Measurements from ENCODE around the gene SEC14L5. TPM values are rescaled to one million over a fixed set of nuclear protein-coding genes. Genes with fewer than 3 reads are reported as not detected.
"Not testable (repeated sequence)": the region's sequence is repeated elsewhere in the genome, so short reads cannot be mapped to it uniquely, and the experiment has no call there.

Gene SEC14L5
- total RNA-seq, 1 experiment from 2014 or later, result not detected

- H3K36me3 ChIP-seq (ENCODE audit: insufficient read depth, low read length); H2AFZ ChIP-seq (ENCODE audit: low read length); H3K9me3 ChIP-seq (ENCODE audit: low read length); H3K27me3 ChIP-seq (ENCODE audit: low read length); H3K4me1 ChIP-seq (ENCODE audit: low read length); H3K79me2 ChIP-seq (ENCODE audit: low read length); DNase-seq; H3K4me2 ChIP-seq (ENCODE audit: low read depth, low read length, poor library complexity, severe bottlenecking); H3K9ac ChIP-seq (ENCODE audit: low read length); H3K27ac ChIP-seq (ENCODE audit: low read length); H3K4me3 ChIP-seq (ENCODE audit: low read length); H3K9me2 ChIP-seq (replicated peaks; ENCODE audit: insufficient read depth, low read length); H4K20me1 ChIP-seq (ENCODE audit: insufficient read depth, low read depth, low read length): not testable (repeated sequence)
Observed at GRCh38 chr16:4951583-4951982, 6.5 kb upstream of the SEC14L5 start.

GRCh38 chr16:4954714-4955113, 3.4 kb upstream of the SEC14L5 start:
- no peaks in the 10 kb centered on the region for H3K36me3 ChIP-seq (ENCODE audit: insufficient read depth, low read length)
- H4K20me1 ChIP-seq (ENCODE audit: insufficient read depth, low read depth, low read length), result no peaks in the 10 kb centered on the region
- no peak overlapping the region for H3K9ac ChIP-seq (ENCODE audit: low read length)
- no peaks in the 10 kb centered on the region for H3K27me3 ChIP-seq (ENCODE audit: low read length)
- H3K27ac ChIP-seq (ENCODE audit: low read length), result no peak overlapping the region
- H3K4me3 ChIP-seq (ENCODE audit: low read length), result no peak overlapping the region
- no peaks in the 10 kb centered on the region for H3K4me1 ChIP-seq (ENCODE audit: low read length)
- no peaks in the 10 kb centered on the region for H3K79me2 ChIP-seq (ENCODE audit: low read length)
- no peak overlapping the region for H3K4me2 ChIP-seq (ENCODE audit: low read depth, low read length, poor library complexity, severe bottlenecking)
- H3K9me3 ChIP-seq (ENCODE audit: low read length), result no peaks in the 10 kb centered on the region
- no peak overlapping the region for H2AFZ ChIP-seq (ENCODE audit: low read length)
- H3K9me2 ChIP-seq (replicated peaks; ENCODE audit: insufficient read depth, low read length), result no peaks in the 10 kb centered on the region
- no peak for DNase-seq

- no peak overlapping the region for H2AFZ ChIP-seq (ENCODE audit: low read length)
- H3K9ac ChIP-seq (ENCODE audit: low read length), result no peak overlapping the region
- no peaks in the 10 kb centered on the region for H4K20me1 ChIP-seq (ENCODE audit: insufficient read depth, low read depth, low read length)
- no peaks in the 10 kb centered on the region for H3K9me2 ChIP-seq (replicated peaks; ENCODE audit: insufficient read depth, low read length)
- H3K4me2 ChIP-seq (ENCODE audit: low read depth, low read length, poor library complexity, severe bottlenecking), result no peak overlapping the region
- no peaks in the 10 kb centered on the region for H3K36me3 ChIP-seq (ENCODE audit: insufficient read depth, low read length)
- no peaks in the 10 kb centered on the region for H3K27me3 ChIP-seq (ENCODE audit: low read length)
- no peaks in the 10 kb centered on the region for H3K4me1 ChIP-seq (ENCODE audit: low read length)
- H3K79me2 ChIP-seq (ENCODE audit: low read length), result no peaks in the 10 kb centered on the region
- H3K9me3 ChIP-seq (ENCODE audit: low read length), result no peaks in the 10 kb centered on the region
- H3K4me3 ChIP-seq (ENCODE audit: low read length), result no peak overlapping the region
- H3K27ac ChIP-seq (ENCODE audit: low read length), result no peak overlapping the region
- DNase-seq, result no peak
Observed at GRCh38 chr16:4957420-4957719, 760 bp upstream of the SEC14L5 start.

- Histone ChIP-seq H3K4me3 (ENCODE audit: low read length) (no peak overlapping the region), H3K9ac (ENCODE audit: low read length) (no peak overlapping the region), H2AFZ (ENCODE audit: low read length) (no peak overlapping the region), H3K79me2 (ENCODE audit: low read length) (no peaks in the 10 kb centered on the region), H3K27ac (ENCODE audit: low read length) (no peak overlapping the region), H3K4me1 (ENCODE audit: low read length) (no peaks in the 10 kb centered on the region), H3K9me3 (ENCODE audit: low read length) (no peaks in the 10 kb centered on the region), H3K36me3 (ENCODE audit: insufficient read depth, low read length) (no peaks in the 10 kb centered on the region), H3K9me2 (replicated peaks; ENCODE audit: insufficient read depth, low read length) (no peaks in the 10 kb centered on the region), H3K27me3 (ENCODE audit: low read length) (no peaks in the 10 kb centered on the region), H3K4me2 (ENCODE audit: low read depth, low read length, poor library complexity, severe bottlenecking) (no peak overlapping the region), H4K20me1 (ENCODE audit: insufficient read depth, low read depth, low read length) (no peaks in the 10 kb centered on the region)
- DNase-seq, result no peak
Observed at GRCh38 chr16:4958510-4959438, 644 bp downstream of the SEC14L5 start.

GRCh38 chr16:4960579-4960978, 2.4 kb downstream of the SEC14L5 start:
- no peaks in the 10 kb centered on the region for H3K27me3 ChIP-seq (ENCODE audit: low read length)
- H2AFZ ChIP-seq (ENCODE audit: low read length), result no peak overlapping the region
- no peak overlapping the region for H3K4me2 ChIP-seq (ENCODE audit: low read depth, low read length, poor library complexity, severe bottlenecking)
- no peak overlapping the region for H3K9ac ChIP-seq (ENCODE audit: low read length)
- no peak overlapping the region for H3K4me3 ChIP-seq (ENCODE audit: low read length)
- no peaks in the 10 kb centered on the region for H3K9me3 ChIP-seq (ENCODE audit: low read length)
- H3K36me3 ChIP-seq (ENCODE audit: insufficient read depth, low read length), result no peaks in the 10 kb centered on the region
- no peaks in the 10 kb centered on the region for H3K79me2 ChIP-seq (ENCODE audit: low read length)
- H4K20me1 ChIP-seq (ENCODE audit: insufficient read depth, low read depth, low read length), result no peaks in the 10 kb centered on the region
- no peaks in the 10 kb centered on the region for H3K4me1 ChIP-seq (ENCODE audit: low read length)
- no peak for DNase-seq
- no peaks in the 10 kb centered on the region for H3K9me2 ChIP-seq (replicated peaks; ENCODE audit: insufficient read depth, low read length)
- no peak overlapping the region for H3K27ac ChIP-seq (ENCODE audit: low read length)

GRCh38 chr16:4962716-4963115, 4.6 kb downstream of the SEC14L5 start:
- Histone ChIP-seq H2AFZ (ENCODE audit: low read length) (no peak overlapping the region), H3K4me1 (ENCODE audit: low read length) (no peaks in the 10 kb centered on the region), H3K79me2 (ENCODE audit: low read length) (no peaks in the 10 kb centered on the region), H3K27me3 (ENCODE audit: low read length) (no peaks in the 10 kb centered on the region), H3K36me3 (ENCODE audit: insufficient read depth, low read length) (no peaks in the 10 kb centered on the region), H3K9ac (ENCODE audit: low read length) (no peak overlapping the region), H3K4me3 (ENCODE audit: low read length) (no peak overlapping the region), H3K9me2 (replicated peaks; ENCODE audit: insufficient read depth, low read length) (no peaks in the 10 kb centered on the region), H3K4me2 (ENCODE audit: low read depth, low read length, poor library complexity, severe bottlenecking) (no peak overlapping the region), H4K20me1 (ENCODE audit: insufficient read depth, low read depth, low read length) (no peaks in the 10 kb centered on the region), H3K9me3 (ENCODE audit: low read length) (no peaks in the 10 kb centered on the region), H3K27ac (ENCODE audit: low read length) (no peak overlapping the region)
- no peak for DNase-seq

- not testable (repeated sequence) for H2AFZ ChIP-seq (ENCODE audit: low read length); H3K79me2 ChIP-seq (ENCODE audit: low read length); H3K27me3 ChIP-seq (ENCODE audit: low read length); H3K4me1 ChIP-seq (ENCODE audit: low read length); H3K9me2 ChIP-seq (replicated peaks; ENCODE audit: insufficient read depth, low read length); H3K36me3 ChIP-seq (ENCODE audit: insufficient read depth, low read length); H3K27ac ChIP-seq (ENCODE audit: low read length); H3K9ac ChIP-seq (ENCODE audit: low read length); DNase-seq; H3K9me3 ChIP-seq (ENCODE audit: low read length); H3K4me3 ChIP-seq (ENCODE audit: low read length); H3K4me2 ChIP-seq (ENCODE audit: low read depth, low read length, poor library complexity, severe bottlenecking); H4K20me1 ChIP-seq (ENCODE audit: insufficient read depth, low read depth, low read length)
Observed at GRCh38 chr16:4963527-4963926, 5.4 kb downstream of the SEC14L5 start.

GRCh38 chr16:4966736-4967453, 8.8 kb downstream of the SEC14L5 start:
- Histone ChIP-seq H3K79me2 (ENCODE audit: low read length) (no peaks in the 10 kb centered on the region), H3K9me2 (replicated peaks; ENCODE audit: insufficient read depth, low read length) (no peaks in the 10 kb centered on the region), H3K9me3 (ENCODE audit: low read length) (no peaks in the 10 kb centered on the region), H3K4me3 (ENCODE audit: low read length) (no peak overlapping the region), H2AFZ (ENCODE audit: low read length) (no peak overlapping the region; the same call in 1 of the 2 replicates), H3K9ac (ENCODE audit: low read length) (no peak overlapping the region), H4K20me1 (ENCODE audit: insufficient read depth, low read depth, low read length) (no peaks in the 10 kb centered on the region), H3K27ac (ENCODE audit: low read length) (no peak overlapping the region), H3K4me1 (ENCODE audit: low read length) (peaks cover 19% of the 10 kb centered on the region), H3K4me2 (ENCODE audit: low read depth, low read length, poor library complexity, severe bottlenecking) (no peak overlapping the region), H3K36me3 (ENCODE audit: insufficient read depth, low read length) (no peaks in the 10 kb centered on the region), H3K27me3 (ENCODE audit: low read length) (no peaks in the 10 kb centered on the region)
- DNase-seq, result no peak

All from Karpas-422 (cell line).